Neutrophil (primary cell): ENCODE results near the gene RTL9.

ENCODE experiments used
- H3K27ac ChIP-seq: fragments of 200-600 bp; sonication (generic); 2 replicates; pipeline ENCODE4 v1.5.1; 2016; ENCODE audit warnings: mild to moderate bottlenecking, moderate library complexity
- H3K27me3 ChIP-seq: fragments of 200-600 bp; sonication (generic); 2 replicates; pipeline ENCODE4 v1.6.0; 2016; ENCODE audit warnings: mild to moderate bottlenecking
- H3K36me3 ChIP-seq: fragments of 200-600 bp; sonication (generic); 2 replicates; pipeline ENCODE4 v1.5.1; 2017
- H3K4me1 ChIP-seq, 2 experiments: fragments of 200-600 bp in 1 of 2; sonication (generic) in 1 of 2; 1 replicate in 1 of 2; 2 replicates in 1 of 2; pipeline versions ENCODE4 v1.5.1 to v1.6.1; 2013 to 2016; ENCODE audit warnings: low read depth in 1 of 2, low read length in 1 of 2, mild to moderate bottlenecking in 1 of 2, moderate library complexity in 1 of 2; ENCODE audit not compliant: control insufficient read depth in 1 of 2, insufficient read depth in 1 of 2
- H3K4me3 ChIP-seq, 2 experiments: fragments of 200-600 bp in 1 of 2; sonication (generic) in 1 of 2; 1 replicate in 1 of 2; 2 replicates in 1 of 2; pipeline ENCODE4 v1.5.1; 2013 to 2016; ENCODE audit warnings: low read depth in 1 of 2, low read length in 1 of 2, mild to moderate bottlenecking in 1 of 2, moderate library complexity in 1 of 2
- H3K9me3 ChIP-seq: fragments of 200-600 bp; sonication (generic); 2 replicates; pipeline ENCODE4 v1.5.1; 2016
- TF ChIP-seq, protein P1 (sequence below): fragments of 200-600 bp; sonication (generic); IDR thresholded peaks from 2 replicates; pipeline ENCODE4 v1.5.1; 2016; ENCODE audit warnings: antibody characterized with exemption

The RTL9 gene

DNA sequence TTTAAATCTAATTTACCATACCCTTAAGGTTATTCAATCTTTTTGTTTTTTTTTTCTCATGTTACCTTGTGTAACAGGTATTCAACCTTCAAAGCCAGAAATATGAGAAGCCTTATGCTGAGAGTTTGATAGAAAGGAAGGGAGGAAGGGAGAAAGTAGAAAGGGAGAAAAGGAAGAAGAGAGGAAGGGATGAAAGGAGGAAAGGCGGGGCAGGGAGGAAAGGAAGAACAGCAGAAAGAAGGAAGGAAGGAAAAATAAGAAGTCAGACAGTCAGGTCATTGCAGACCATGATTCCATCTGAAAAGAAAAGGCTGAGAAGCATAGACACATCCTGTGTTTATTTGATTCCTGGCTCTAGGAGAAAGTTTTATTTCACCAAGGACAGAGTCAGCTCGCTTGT is 30.9 kb downstream of the RTL9 start:
- Histone ChIP-seq H3K27me3 (no peaks in the 10 kb centered on the region), H3K9me3 (no peaks in the 10 kb centered on the region), H3K36me3 (no peaks in the 10 kb centered on the region), H3K4me1 (no peaks in the 10 kb centered on the region), H3K4me3 (no peak overlapping the region), H3K27ac (no peak overlapping the region)
- TF ChIP-seq, protein P1, sequence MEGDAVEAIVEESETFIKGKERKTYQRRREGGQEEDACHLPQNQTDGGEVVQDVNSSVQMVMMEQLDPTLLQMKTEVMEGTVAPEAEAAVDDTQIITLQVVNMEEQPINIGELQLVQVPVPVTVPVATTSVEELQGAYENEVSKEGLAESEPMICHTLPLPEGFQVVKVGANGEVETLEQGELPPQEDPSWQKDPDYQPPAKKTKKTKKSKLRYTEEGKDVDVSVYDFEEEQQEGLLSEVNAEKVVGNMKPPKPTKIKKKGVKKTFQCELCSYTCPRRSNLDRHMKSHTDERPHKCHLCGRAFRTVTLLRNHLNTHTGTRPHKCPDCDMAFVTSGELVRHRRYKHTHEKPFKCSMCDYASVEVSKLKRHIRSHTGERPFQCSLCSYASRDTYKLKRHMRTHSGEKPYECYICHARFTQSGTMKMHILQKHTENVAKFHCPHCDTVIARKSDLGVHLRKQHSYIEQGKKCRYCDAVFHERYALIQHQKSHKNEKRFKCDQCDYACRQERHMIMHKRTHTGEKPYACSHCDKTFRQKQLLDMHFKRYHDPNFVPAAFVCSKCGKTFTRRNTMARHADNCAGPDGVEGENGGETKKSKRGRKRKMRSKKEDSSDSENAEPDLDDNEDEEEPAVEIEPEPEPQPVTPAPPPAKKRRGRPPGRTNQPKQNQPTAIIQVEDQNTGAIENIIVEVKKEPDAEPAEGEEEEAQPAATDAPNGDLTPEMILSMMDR: no peak

DNA sequence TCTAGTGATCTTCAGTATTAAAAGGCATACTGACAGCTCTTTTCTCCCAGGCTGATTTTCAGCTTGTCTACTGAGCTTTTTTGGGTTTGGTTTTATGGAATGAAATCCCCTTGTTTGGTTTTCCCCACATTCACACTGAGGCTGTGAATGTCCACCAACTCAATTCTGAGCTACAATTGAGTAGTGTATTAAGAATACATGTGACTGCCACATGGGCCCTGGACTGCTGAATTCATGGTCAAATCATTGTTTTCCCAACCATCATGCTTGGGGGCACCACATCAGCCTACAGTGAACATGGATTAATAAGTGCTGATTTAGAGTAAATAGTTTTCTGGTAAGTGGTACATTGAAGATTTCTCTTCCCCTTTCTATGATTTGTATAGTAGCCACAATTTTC is 32.4 kb downstream of the RTL9 start:
- Histone ChIP-seq H3K9me3 (no peaks in the 10 kb centered on the region), H3K4me3 (no peak overlapping the region), H3K27ac (no peak overlapping the region), H3K27me3 (no peaks in the 10 kb centered on the region), H3K36me3 (no peaks in the 10 kb centered on the region), H3K4me1 (no peaks in the 10 kb centered on the region)
- TF ChIP-seq, protein P1: no peak

DNA sequence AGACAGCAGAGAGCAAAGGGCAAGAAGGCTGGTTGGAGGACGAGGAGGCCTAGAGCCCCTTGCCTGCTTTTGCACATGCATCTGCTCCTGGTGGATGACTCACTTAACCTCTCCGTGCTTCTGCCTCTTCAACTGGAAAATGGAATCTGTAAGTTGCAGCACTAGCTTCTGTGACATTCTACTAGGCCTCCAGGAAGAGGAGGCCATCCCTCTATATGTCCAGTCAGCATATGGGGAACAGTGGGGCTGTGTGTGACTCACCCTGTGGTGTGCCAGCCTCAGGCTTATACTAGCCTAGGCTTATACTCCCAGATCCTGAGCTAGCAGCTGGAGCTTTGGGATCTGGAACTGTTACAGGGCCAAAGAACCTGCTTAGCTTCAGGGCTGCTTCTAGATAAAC is 36.0 kb downstream of the RTL9 start:
- Histone ChIP-seq H3K36me3 (no peaks in the 10 kb centered on the region), H3K27me3 (no peaks in the 10 kb centered on the region), H3K27ac (no peak overlapping the region), H3K4me3 (no peak overlapping the region), H3K9me3 (no peaks in the 10 kb centered on the region), H3K4me1 (no peaks in the 10 kb centered on the region)
- TF ChIP-seq, protein P1: no peak

DNA sequence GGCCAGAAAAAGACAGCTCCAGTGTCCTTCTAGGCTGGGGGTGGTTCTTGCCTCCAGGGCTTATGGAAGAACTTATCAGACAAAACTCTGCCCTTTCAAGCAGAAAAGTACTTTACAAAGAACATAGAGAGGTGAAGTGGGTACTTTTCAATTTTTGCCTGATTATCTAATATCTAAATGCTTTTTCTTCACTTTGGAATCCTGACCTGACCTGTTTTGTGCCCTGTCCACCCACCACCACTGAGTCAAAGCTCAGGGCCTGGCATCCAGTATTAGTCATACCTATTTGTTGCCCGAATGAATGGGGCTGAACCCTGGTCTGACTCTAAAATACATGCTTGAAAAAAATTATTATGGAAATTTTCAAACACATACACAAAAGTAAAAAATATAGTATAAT is 37.2 kb downstream of the RTL9 start:
- Histone ChIP-seq H3K27me3 (no peaks in the 10 kb centered on the region), H3K4me3 (no peak overlapping the region), H3K9me3 (no peaks in the 10 kb centered on the region), H3K4me1 (no peaks in the 10 kb centered on the region), H3K36me3 (no peaks in the 10 kb centered on the region), H3K27ac (no peak overlapping the region)
- TF ChIP-seq, protein P1: no peak

DNA sequence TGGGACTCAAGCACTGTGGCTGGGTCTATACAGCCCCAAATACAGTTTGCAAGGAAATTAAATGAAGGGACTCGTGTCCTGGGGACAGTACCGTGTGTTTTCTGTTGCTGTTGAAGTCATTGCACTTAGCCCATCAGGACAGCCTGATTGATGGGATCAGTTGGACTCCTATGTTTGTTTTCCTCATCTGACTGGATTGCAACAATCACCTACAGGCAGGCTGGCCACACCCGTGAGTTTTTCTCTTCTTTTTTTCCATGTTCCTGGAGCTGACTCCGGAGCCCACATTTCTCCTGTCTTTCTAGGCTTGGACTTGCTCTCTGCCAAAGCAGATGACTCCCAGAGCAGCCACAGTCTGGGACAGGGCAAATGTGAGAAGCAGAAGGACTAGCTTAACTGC is 38.1 kb downstream of the RTL9 start:
- Histone ChIP-seq H3K4me1 (no peaks in the 10 kb centered on the region), H3K36me3 (no peaks in the 10 kb centered on the region), H3K4me3 (no peak overlapping the region), H3K9me3 (no peaks in the 10 kb centered on the region), H3K27me3 (no peaks in the 10 kb centered on the region), H3K27ac (no peak overlapping the region)
- TF ChIP-seq, protein P1: no peak

DNA sequence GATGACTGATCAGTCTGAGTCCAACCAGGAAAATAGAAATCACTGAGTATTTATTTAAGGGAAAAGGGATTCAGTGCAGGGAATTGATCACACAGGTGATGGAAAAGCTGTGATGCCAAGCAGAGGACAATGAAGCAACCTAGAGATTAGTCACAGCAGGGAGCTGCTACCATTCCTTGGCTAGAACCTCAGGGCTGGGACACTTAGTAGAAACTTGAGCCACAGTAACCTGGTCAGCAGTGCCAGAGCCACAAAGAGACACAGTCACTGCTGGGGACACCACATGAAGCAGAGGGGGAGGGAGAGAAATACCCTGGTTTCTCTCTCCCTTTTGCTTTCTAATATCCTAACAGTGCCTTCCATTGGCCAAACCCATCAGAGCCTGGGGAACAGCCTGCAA is 38.7 kb downstream of the RTL9 start:
- Histone ChIP-seq H3K27ac (no peak overlapping the region), H3K27me3 (no peaks in the 10 kb centered on the region), H3K9me3 (no peaks in the 10 kb centered on the region), H3K4me3 (no peak overlapping the region), H3K36me3 (no peaks in the 10 kb centered on the region), H3K4me1 (no peaks in the 10 kb centered on the region)
- TF ChIP-seq, protein P1: no peak
